CD14-positive monocyte (primary cell): ENCODE results near the gene SIPA1L3. TPM values are rescaled to one million over a fixed set of nuclear protein-coding genes. Genes with fewer than 3 reads are reported as not detected.

Experiments used
- DNase-seq, 3 donors: peaks; one replicate each; pipeline ENCODE4 v3.0.0-alpha.2; 2011 to 2022
- H2AFZ ChIP-seq: 2 replicates; pipeline ENCODE4 v1.6.0; 2012; ENCODE audit warnings: mild to moderate bottlenecking, low read depth, low read length, inconsistent platforms; ENCODE audit not compliant: insufficient read depth, poor library complexity, severe bottlenecking
- H3K27ac ChIP-seq, 2 donors: 1 replicate in 1 of 2; 2 replicates in 1 of 2; pipeline ENCODE4 v1.5.1; 2012 to 2013; ENCODE audit warnings: low read length in 2 of 2, control low read depth in 1 of 2, inconsistent platforms in 1 of 2, low read depth in 1 of 2, mild to moderate bottlenecking in 1 of 2
- H3K27me3 ChIP-seq, 2 donors: one replicate each; pipeline versions ENCODE4 v1.6.0 to v1.6.1; 2011 to 2013; ENCODE audit warnings: low read length in 2 of 2; ENCODE audit not compliant: control insufficient read depth in 2 of 2, insufficient read depth in 2 of 2
- H3K36me3 ChIP-seq, 2 donors: replicated peaks in 1 of 2; 1 replicate in 1 of 2; 2 replicates in 1 of 2; pipeline versions ENCODE4 v1.5.1 to v1.6.1; 2012 to 2013; ENCODE audit warnings: low read length in 2 of 2, control low read depth in 1 of 2, inconsistent platforms in 1 of 2, mild to moderate bottlenecking in 1 of 2; ENCODE audit not compliant: insufficient read depth in 2 of 2, control insufficient read depth in 1 of 2
- H3K4me1 ChIP-seq, 2 donors: 1 replicate in 1 of 2; 2 replicates in 1 of 2; pipeline versions ENCODE4 v1.5.1 to v1.6.1; 2012 to 2013; ENCODE audit warnings: low read length in 2 of 2, control low read depth in 1 of 2, inconsistent platforms in 1 of 2, mild to moderate bottlenecking in 1 of 2, moderate library complexity in 1 of 2; ENCODE audit not compliant: insufficient read depth in 2 of 2, control insufficient read depth in 1 of 2
- H3K4me2 ChIP-seq: replicated peaks from 2 replicates; pipeline ENCODE3; 2012; ENCODE audit warnings: low read length, moderate library complexity, mild to moderate bottlenecking; ENCODE audit not compliant: poor library complexity, severe bottlenecking; ENCODE audit errors: extremely low read depth
- H3K4me3 ChIP-seq, 3 experiments: fragments of 200-600 bp in 1 of 3; sonication (generic) in 1 of 3; replicated peaks in 1 of 3; 1 replicate in 2 of 3; 2 replicates in 1 of 3; pipeline ENCODE4 v1.5.1; 2011 to 2013; ENCODE audit warnings: low read length in 3 of 3, mild to moderate bottlenecking in 3 of 3, control low read depth in 2 of 3, low read depth in 2 of 3, inconsistent platforms in 1 of 3, moderate library complexity in 1 of 3
- H3K79me2 ChIP-seq: 2 replicates; pipeline ENCODE4 v1.6.0; 2012; ENCODE audit warnings: mild to moderate bottlenecking, control low read depth, inconsistent platforms, low read length, moderate library complexity; ENCODE audit not compliant: insufficient read depth
- H3K9ac ChIP-seq: 2 replicates; pipeline ENCODE4 v1.6.0; 2017; ENCODE audit warnings: low read length, mild to moderate bottlenecking; ENCODE audit not compliant: insufficient read depth, poor library complexity, severe bottlenecking
- H3K9me3 ChIP-seq, 2 donors: replicated peaks in 1 of 2; 1 replicate in 1 of 2; 2 replicates in 1 of 2; pipeline versions ENCODE4 v1.5.1 to v1.6.1; 2012 to 2013; ENCODE audit warnings: low read length in 2 of 2, control low read depth in 1 of 2; ENCODE audit not compliant: control insufficient read depth in 1 of 2, insufficient read depth in 1 of 2
- H4K20me1 ChIP-seq: 2 replicates; pipeline ENCODE4 v1.6.0; 2012; ENCODE audit warnings: mild to moderate bottlenecking, low read length, control low read depth, moderate library complexity; ENCODE audit not compliant: insufficient read depth
- H3K27ac Mint-ChIP-seq, 7 donors: one replicate each; pipeline ENCODE4 v1.8.0; 2020; ENCODE audit warnings: mild to moderate bottlenecking in 7 of 7, mixed read lengths in 7 of 7, moderate library complexity in 6 of 7, inconsistent platforms in 2 of 7
- H3K27me3 Mint-ChIP-seq, 3 donors: one replicate each; pipeline ENCODE4 v1.8.0; 2021 to 2022; ENCODE audit warnings: low read depth in 3 of 3, mild to moderate bottlenecking in 3 of 3, mixed read lengths in 3 of 3, moderate library complexity in 3 of 3, inconsistent platforms in 1 of 3
- H3K36me3 Mint-ChIP-seq, 2 donors: one replicate each; pipeline ENCODE4 v1.8.0; 2020; ENCODE audit warnings: mixed read lengths in 2 of 2, inconsistent platforms in 1 of 2, mild to moderate bottlenecking in 1 of 2
- H3K4me1 Mint-ChIP-seq: one replicate; pipeline ENCODE4 v1.8.0; 2020; ENCODE audit warnings: mild to moderate bottlenecking, mixed read lengths
- H3K4me3 Mint-ChIP-seq, 2 donors: one replicate each; pipeline ENCODE4 v1.8.0; 2020; ENCODE audit warnings: mild to moderate bottlenecking in 2 of 2, mixed read lengths in 2 of 2, moderate library complexity in 1 of 2
- H3K9me3 Mint-ChIP-seq, 7 donors: one replicate each; pipeline ENCODE4 v1.8.0; 2020 to 2022; ENCODE audit warnings: mixed read lengths in 7 of 7, mild to moderate bottlenecking in 6 of 7, moderate library complexity in 6 of 7, inconsistent platforms in 2 of 7
- WGBS: methylation state at CpG from one replicate; pipeline ENCODE4 v1.1.5; 2013; ENCODE audit warnings: missing lambda C conversion rate; ENCODE audit not compliant: insufficient coverage; 5-methylcytosine and 5-hydroxymethylcytosine counted together
- intact Hi-C, 2 donors: fragments of 100-400 bp; cut with micrococcal nuclease; formaldehyde crosslinking; loops; one replicate each; pipeline versions ENCODE4 v1.15.0 to v1.15.1; 2023
- polyA plus RNA-seq, 3 donors: library from polyadenylated mRNA; depleted of rRNA in 1 of 3; unstranded in 2 of 3; stranded (reverse) in 1 of 3; fragments of 300-500 nt in 2 of 3; fragments of >200 nt in 1 of 3; fragmentation: Illumina TruSeq in 2 of 3; gene quantifications; 1 replicate in 2 of 3; 2 replicates in 1 of 3; pipeline ENCODE4 v1.2.3, GENCODE V29; 2012 to 2021
- TF ChIP-seq, protein P1 (sequence below): fragments of 200-600 bp; IDR thresholded peaks from one replicate; pipeline ENCODE4 v1.8.0; 2022; ENCODE audit warnings: antibody characterized with exemption, mild to moderate bottlenecking

Gene SIPA1L3
- polyA plus RNA-seq, 3 donors: 0.55 to 4.5 (median 0.99) TPM

DNA sequence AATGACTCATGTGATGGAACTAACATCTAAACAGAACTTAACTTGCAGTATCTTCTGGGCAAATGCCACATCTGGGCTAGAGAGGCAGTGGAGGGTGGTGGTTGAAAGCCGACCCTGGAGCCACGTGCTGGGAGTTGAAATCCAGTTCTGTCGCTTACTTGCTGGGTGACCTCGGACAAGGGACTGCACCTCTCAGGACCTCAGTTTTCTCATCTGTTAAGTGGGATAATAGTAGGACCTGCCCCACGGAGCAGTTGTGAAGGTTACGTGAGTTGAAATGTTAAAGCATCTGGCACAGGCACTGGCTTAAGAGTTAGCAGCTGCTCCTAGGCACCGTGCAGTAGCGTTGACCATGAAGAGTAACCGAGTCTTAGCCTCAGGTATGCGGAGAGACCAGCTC is 76.1 kb downstream of the SIPA1L3 start:
- no peak overlapping the region for H3K4me3 Mint-ChIP-seq

DNA sequence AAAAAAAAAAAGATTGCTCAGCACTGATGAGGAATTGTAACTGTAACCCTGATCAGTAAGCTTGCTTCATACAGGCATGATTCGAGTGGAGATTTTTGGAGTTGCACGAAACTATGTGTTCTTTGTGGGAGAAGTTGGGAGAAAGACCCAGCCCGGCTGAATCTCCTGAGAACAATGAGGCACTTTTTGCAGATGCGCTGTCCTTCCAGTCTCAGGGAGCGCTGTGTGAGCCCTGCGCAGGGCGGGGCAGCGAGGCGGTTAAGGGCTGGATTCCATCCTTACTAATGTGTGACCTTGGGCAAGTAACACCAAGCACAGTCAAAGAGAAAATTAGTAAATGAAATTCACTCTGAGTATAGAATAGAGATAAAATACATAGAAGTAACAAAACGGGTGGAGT is 76.9 kb downstream of the SIPA1L3 start:
- no peak for DNase-seq
- no peaks in the 10 kb centered on the region for H3K9me3 ChIP-seq
- no peaks in the 10 kb centered on the region for H3K27me3 ChIP-seq
- Mint-ChIP-seq H3K27me3 (peaks cover 0 to 5% (median 2%) of the 10 kb centered on the region in 3 donors), H3K4me1 (peaks cover 9% of the 10 kb centered on the region), H3K9me3 (peaks cover 0 to 2% (median 0%) of the 10 kb centered on the region in 7 donors), H3K27ac (no peak overlapping the region), H3K4me3 (no peak overlapping the region), H3K36me3 (no peaks in the 10 kb centered on the region)
- WGBS: 98% methylated on average over 7 of the region's 10 CpGs
- intact Hi-C loops: no loop called here
- H2AFZ ChIP-seq: no peak overlapping the region
- H3K79me2 ChIP-seq: no peaks in the 10 kb centered on the region
- no peak overlapping the region for H3K9ac ChIP-seq
- no peak overlapping the region for H3K27ac ChIP-seq
- H3K36me3 ChIP-seq: no peaks in the 10 kb centered on the region
- H4K20me1 ChIP-seq: peaks cover 57% of the 10 kb centered on the region
- TF ChIP-seq, protein P1, sequence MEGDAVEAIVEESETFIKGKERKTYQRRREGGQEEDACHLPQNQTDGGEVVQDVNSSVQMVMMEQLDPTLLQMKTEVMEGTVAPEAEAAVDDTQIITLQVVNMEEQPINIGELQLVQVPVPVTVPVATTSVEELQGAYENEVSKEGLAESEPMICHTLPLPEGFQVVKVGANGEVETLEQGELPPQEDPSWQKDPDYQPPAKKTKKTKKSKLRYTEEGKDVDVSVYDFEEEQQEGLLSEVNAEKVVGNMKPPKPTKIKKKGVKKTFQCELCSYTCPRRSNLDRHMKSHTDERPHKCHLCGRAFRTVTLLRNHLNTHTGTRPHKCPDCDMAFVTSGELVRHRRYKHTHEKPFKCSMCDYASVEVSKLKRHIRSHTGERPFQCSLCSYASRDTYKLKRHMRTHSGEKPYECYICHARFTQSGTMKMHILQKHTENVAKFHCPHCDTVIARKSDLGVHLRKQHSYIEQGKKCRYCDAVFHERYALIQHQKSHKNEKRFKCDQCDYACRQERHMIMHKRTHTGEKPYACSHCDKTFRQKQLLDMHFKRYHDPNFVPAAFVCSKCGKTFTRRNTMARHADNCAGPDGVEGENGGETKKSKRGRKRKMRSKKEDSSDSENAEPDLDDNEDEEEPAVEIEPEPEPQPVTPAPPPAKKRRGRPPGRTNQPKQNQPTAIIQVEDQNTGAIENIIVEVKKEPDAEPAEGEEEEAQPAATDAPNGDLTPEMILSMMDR: no peak
- no peak overlapping the region for H3K4me3 ChIP-seq
- no peaks in the 10 kb centered on the region for H3K4me1 ChIP-seq
- H3K4me2 ChIP-seq: no peak overlapping the region

More for the DNA sequence above, 76.1 kb downstream of the SIPA1L3 start:
- H3K79me2 ChIP-seq: no peaks in the 10 kb centered on the region
- no peaks in the 10 kb centered on the region for H3K4me1 ChIP-seq
- no peak overlapping the region for H3K9ac ChIP-seq
- peaks cover 0 to 5% (median 0%) of the 10 kb centered on the region in 3 donors for H3K27me3 Mint-ChIP-seq
- TF ChIP-seq, protein P1: no peak
- no peaks in the 10 kb centered on the region for H3K9me3 ChIP-seq
- no peak overlapping the region for H3K4me2 ChIP-seq
- no peak overlapping the region for H2AFZ ChIP-seq
- no peaks in the 10 kb centered on the region for H3K36me3 ChIP-seq
- no peak overlapping the region for H3K27ac Mint-ChIP-seq
- H3K27me3 ChIP-seq: no peaks in the 10 kb centered on the region
- no peak overlapping the region for H3K27ac ChIP-seq
- no peak for DNase-seq
- 91% methylated on average over 10 of the region's 10 CpGs for WGBS
- H3K4me3 ChIP-seq: no peak overlapping the region
- H3K4me1 Mint-ChIP-seq: peaks cover 9% of the 10 kb centered on the region
- peaks cover 0 to 2% (median 0%) of the 10 kb centered on the region in 7 donors for H3K9me3 Mint-ChIP-seq
- intact Hi-C loops: no loop called here
- H3K36me3 Mint-ChIP-seq: no peaks in the 10 kb centered on the region
- peaks cover 53% of the 10 kb centered on the region for H4K20me1 ChIP-seq
